ENCODE data around the gene PCDHA7.
"Not testable (repeated sequence)": the region's sequence is repeated elsewhere in the genome, so short reads cannot be mapped to it uniquely, and the experiment has no call there.

The PCDHA7 gene

GRCh38 chr5:140869555-140869886 is 35.5 kb downstream of the PCDHA7 start:
- DNase-seq (ENCODE audit: low spot score) = no peak
- TF ChIP-seq CTCF (IDR thresholded peaks at IDR 0.05; ENCODE audit: borderline replicate concordance, control extremely low read depth, extremely low read depth, insufficient read depth, missing control alignments) = no peak
- in situ Hi-C loops (cut with MboI; ENCODE audit: low sequenced_read_pairs, unreplicated experiment) = no loop called here

- TF ChIP-seq CTCF (IDR thresholded peaks at IDR 0.05; ENCODE audit: borderline replicate concordance, control extremely low read depth, extremely low read depth, insufficient read depth, missing control alignments) = no peak
- no peak for DNase-seq (ENCODE audit: low spot score)
- in situ Hi-C loops (cut with MboI; ENCODE audit: low sequenced_read_pairs, unreplicated experiment) = no loop called here
These were observed 36.4 kb downstream of the PCDHA7 start for GRCh38 chr5:140870221-140871201.

- in situ Hi-C loops (cut with MboI; ENCODE audit: low sequenced_read_pairs, unreplicated experiment) = no loop called here
- TF ChIP-seq CTCF (IDR thresholded peaks at IDR 0.05; ENCODE audit: borderline replicate concordance, control extremely low read depth, extremely low read depth, insufficient read depth, missing control alignments) = no peak
- DNase-seq (ENCODE audit: low spot score) = no peak
These were observed 41.3 kb downstream of the PCDHA7 start, which contains the start of gene PCDHA12 for GRCh38 chr5:140875085-140876065. PCDHA12 (plus strand) TSS chr5:140875308; CDS start chr5:140875473, 165 bp downstream.

GRCh38 chr5:140876541-140877261 is 42.6 kb downstream of the PCDHA7 start:
- in situ Hi-C loops (cut with MboI; ENCODE audit: low sequenced_read_pairs, unreplicated experiment); DNase-seq (ENCODE audit: low spot score): not testable (repeated sequence)

- in situ Hi-C loops (cut with MboI; ENCODE audit: low sequenced_read_pairs, unreplicated experiment) = no loop called here
- DNase-seq (ENCODE audit: low spot score) = no peak
- TF ChIP-seq CTCF (IDR thresholded peaks at IDR 0.05; ENCODE audit: borderline replicate concordance, control extremely low read depth, extremely low read depth, insufficient read depth, missing control alignments) = no peak
These were observed 43.2 kb downstream of the PCDHA7 start for GRCh38 chr5:140877262-140877581.

GRCh38 chr5:140881889-140882590 is 48.0 kb downstream of the PCDHA7 start, which contains the start of gene PCDHA13:
PCDHA13 (plus strand) TSS chr5:140882124; CDS start chr5:140882269, 145 bp downstream.
- TF ChIP-seq CTCF (IDR thresholded peaks at IDR 0.05; ENCODE audit: borderline replicate concordance, control extremely low read depth, extremely low read depth, insufficient read depth, missing control alignments) = no peak
- no peak for DNase-seq (ENCODE audit: low spot score)
- in situ Hi-C loops (cut with MboI; ENCODE audit: low sequenced_read_pairs, unreplicated experiment) = no loop called here
